Colonic mucosa (tissue), 4 donors: ENCODE data around the gene WNT2. TPM values are rescaled to one million over a fixed set of nuclear protein-coding genes. Genes with fewer than 3 reads are reported as not detected.

ENCODE experiments used
- DNase-seq: peaks from one replicate; pipeline ENCODE4 v3.0.0-alpha.2; 2020
- H3K27ac ChIP-seq: fragments of 200-600 bp; one replicate; pipeline ENCODE4 v1.8.0; 2021
- H3K27me3 ChIP-seq: fragments of 200-600 bp; one replicate; pipeline ENCODE4 v1.8.0; 2021
- H3K36me3 ChIP-seq: fragments of 200-600 bp; one replicate; pipeline ENCODE4 v1.8.0; 2021
- H3K4me1 ChIP-seq: fragments of 200-600 bp; one replicate; pipeline ENCODE4 v1.8.0; 2021; ENCODE audit warnings: mild to moderate bottlenecking
- H3K4me3 ChIP-seq: fragments of 200-600 bp; one replicate; pipeline ENCODE4 v1.8.0; 2021
- H3K9ac ChIP-seq, 2 donors: one replicate each; pipeline ENCODE4 v1.7.0; 2013; ENCODE audit warnings: control low read depth in 2 of 2, low read depth in 2 of 2, low read length in 2 of 2
- H3K9me3 ChIP-seq: fragments of 200-600 bp; one replicate; pipeline ENCODE4 v1.8.0; 2021
- CTCF ChIP-seq: fragments of 200-600 bp; IDR thresholded peaks from one replicate; pipeline ENCODE4 v1.8.0; 2022; ENCODE audit warnings: antibody characterized with exemption, mild to moderate bottlenecking
- intact Hi-C: fragments of 100-400 bp; cut with DNase I; formaldehyde crosslinking; loops from one replicate; pipeline ENCODE4 v1.14.1; 2022
- total RNA-seq, 2 donors: library from RNA; stranded (reverse); fragmentation: NEBNext Ultra II Directional in 1 of 2; extraction: Animal tissue kit (Norgen Biotek cat#: 25700) in 1 of 2; gene quantifications; one replicate each; pipeline ENCODE4 v1.2.1, GENCODE V29; 2021
- donor health status: healthy.
- donor health status: DM: no; HTN: no; CAD: no.
- donor health status: DM: no; HTN: no; CAD: no.

WNT2 gene
- total RNA-seq, 2 donors from 2014 or later, result 0.11 TPM; not detected in 1

- no peaks in the 10 kb centered on the region for H3K27me3 ChIP-seq
- no peaks in the 10 kb centered on the region for H3K4me1 ChIP-seq
- H3K9ac ChIP-seq, result no peak overlapping the region
- no peaks in the 10 kb centered on the region for H3K36me3 ChIP-seq
- no peak overlapping the region for H3K27ac ChIP-seq
- no peak for DNase-seq
- no peak overlapping the region for H3K4me3 ChIP-seq
- TF ChIP-seq CTCF, result no peak
- intact Hi-C loops, result no loop called here
- no peaks in the 10 kb centered on the region for H3K9me3 ChIP-seq
Observed at GRCh38 chr7:117230276-117231046, 92.4 kb downstream of the WNT2 start.

- Histone ChIP-seq H3K4me3 (no peak overlapping the region), H3K36me3 (no peaks in the 10 kb centered on the region), H3K27me3 (no peaks in the 10 kb centered on the region), H3K27ac (no peak overlapping the region), H3K9me3 (no peaks in the 10 kb centered on the region), H3K9ac (no peak overlapping the region), H3K4me1 (no peaks in the 10 kb centered on the region)
- no peak for DNase-seq
- intact Hi-C loops, result no loop called here
- TF ChIP-seq CTCF, result no peak
Observed at GRCh38 chr7:117229350-117229749, 93.5 kb downstream of the WNT2 start.

GRCh38 chr7:117227091-117227490 is 95.8 kb downstream of the WNT2 start:
- H3K36me3 ChIP-seq, result no peaks in the 10 kb centered on the region
- H3K27me3 ChIP-seq, result no peaks in the 10 kb centered on the region
- H3K9me3 ChIP-seq, result no peaks in the 10 kb centered on the region
- TF ChIP-seq CTCF, result no peak
- intact Hi-C loops, result no loop called here
- H3K9ac ChIP-seq, result no peak overlapping the region
- DNase-seq, result no peak
- no peak overlapping the region for H3K4me3 ChIP-seq
- H3K27ac ChIP-seq, result no peak overlapping the region
- no peaks in the 10 kb centered on the region for H3K4me1 ChIP-seq

- H3K36me3 ChIP-seq, result no peaks in the 10 kb centered on the region
- H3K27ac ChIP-seq, result no peak overlapping the region
- no peak for DNase-seq
- H3K4me1 ChIP-seq, result no peaks in the 10 kb centered on the region
- no peak overlapping the region for H3K9ac ChIP-seq
- H3K27me3 ChIP-seq, result no peaks in the 10 kb centered on the region
- H3K4me3 ChIP-seq, result no peak overlapping the region
- H3K9me3 ChIP-seq, result no peaks in the 10 kb centered on the region
- intact Hi-C loops, result no loop called here
- TF ChIP-seq CTCF, result no peak
Observed at GRCh38 chr7:117225536-117225935, 97.3 kb downstream of the WNT2 start.

Other genes starting within 250 kb of the WNT2 start
- gene ASZ1, start 104.4 kb upstream of the WNT2 start, total RNA-seq, result not detected
- 100 to 1,000 TPM; 121 to 127 TPM for gene CFTR, start 157.0 kb upstream of the WNT2 start, total RNA-seq